SU-DHL-6 (cell line): ENCODE results near the gene RFXANK.

Experiments used
- EZH2phosphoT487 ChIP-seq: fragments of 200-600 bp; sonication (generic), shearing (Covaris generic); conservative IDR thresholded peaks from 2 replicates; pipeline ENCODE4 v1.6.1; 2018; ENCODE audit warnings: mild to moderate bottlenecking, antibody characterized with exemption, low read length, moderate library complexity, mixed read lengths
- TF ChIP-seq, protein P1 (sequence below): fragments of 200-600 bp; sonication (generic); IDR thresholded peaks from one replicate; pipeline ENCODE4 v1.5.1; 2017; ENCODE audit warnings: antibody characterized with exemption, mild to moderate bottlenecking, low read length, moderate library complexity; ENCODE audit not compliant: insufficient read depth, poor library complexity, severe bottlenecking

DNA sequence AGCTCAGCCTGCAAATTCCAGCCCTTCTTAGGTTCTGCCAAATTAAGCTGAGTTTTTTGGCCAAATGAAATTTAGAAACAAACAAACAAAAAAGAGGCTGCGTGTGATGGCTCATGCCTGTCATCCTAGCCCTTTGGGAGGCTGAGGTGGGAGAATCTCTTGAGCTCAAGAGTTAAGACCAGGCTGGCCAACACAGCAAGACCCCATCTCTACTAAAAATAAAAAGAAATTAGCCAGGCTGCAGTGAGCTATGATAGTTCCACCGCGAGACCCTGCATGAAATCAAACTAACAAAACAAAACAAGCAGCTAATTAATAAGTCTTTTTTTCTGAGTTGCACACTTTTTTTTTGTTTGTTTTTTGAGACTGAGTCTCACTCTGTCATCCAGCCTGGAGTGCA is 37.6 kb downstream of the RFXANK start:
- TF ChIP-seq, protein P1, sequence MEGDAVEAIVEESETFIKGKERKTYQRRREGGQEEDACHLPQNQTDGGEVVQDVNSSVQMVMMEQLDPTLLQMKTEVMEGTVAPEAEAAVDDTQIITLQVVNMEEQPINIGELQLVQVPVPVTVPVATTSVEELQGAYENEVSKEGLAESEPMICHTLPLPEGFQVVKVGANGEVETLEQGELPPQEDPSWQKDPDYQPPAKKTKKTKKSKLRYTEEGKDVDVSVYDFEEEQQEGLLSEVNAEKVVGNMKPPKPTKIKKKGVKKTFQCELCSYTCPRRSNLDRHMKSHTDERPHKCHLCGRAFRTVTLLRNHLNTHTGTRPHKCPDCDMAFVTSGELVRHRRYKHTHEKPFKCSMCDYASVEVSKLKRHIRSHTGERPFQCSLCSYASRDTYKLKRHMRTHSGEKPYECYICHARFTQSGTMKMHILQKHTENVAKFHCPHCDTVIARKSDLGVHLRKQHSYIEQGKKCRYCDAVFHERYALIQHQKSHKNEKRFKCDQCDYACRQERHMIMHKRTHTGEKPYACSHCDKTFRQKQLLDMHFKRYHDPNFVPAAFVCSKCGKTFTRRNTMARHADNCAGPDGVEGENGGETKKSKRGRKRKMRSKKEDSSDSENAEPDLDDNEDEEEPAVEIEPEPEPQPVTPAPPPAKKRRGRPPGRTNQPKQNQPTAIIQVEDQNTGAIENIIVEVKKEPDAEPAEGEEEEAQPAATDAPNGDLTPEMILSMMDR = no peak
- no peak for TF ChIP-seq EZH2phosphoT487
